ENCODE measurements around the gene RERE.

DNA sequence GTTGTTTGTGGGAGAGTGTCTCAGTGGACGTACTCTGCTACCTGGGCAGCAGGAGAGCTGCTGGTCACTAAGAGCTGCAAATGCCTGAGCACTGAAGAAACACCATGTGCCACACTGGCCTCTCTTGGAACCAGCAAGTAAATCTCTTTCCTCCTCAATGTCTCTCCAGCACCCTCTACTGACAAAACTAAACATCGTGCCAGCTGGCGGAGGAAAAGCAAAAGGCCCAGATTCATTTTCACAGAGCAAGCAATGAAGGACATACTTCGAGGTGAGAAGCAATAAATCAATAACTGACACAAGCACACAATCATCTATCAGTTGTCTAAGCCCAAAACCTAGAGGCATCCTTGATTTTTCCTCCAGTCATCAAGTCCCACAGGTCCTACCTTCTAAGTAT lies 78.1 kb downstream of the RERE start:
- TF ChIP-seq, protein P1, sequence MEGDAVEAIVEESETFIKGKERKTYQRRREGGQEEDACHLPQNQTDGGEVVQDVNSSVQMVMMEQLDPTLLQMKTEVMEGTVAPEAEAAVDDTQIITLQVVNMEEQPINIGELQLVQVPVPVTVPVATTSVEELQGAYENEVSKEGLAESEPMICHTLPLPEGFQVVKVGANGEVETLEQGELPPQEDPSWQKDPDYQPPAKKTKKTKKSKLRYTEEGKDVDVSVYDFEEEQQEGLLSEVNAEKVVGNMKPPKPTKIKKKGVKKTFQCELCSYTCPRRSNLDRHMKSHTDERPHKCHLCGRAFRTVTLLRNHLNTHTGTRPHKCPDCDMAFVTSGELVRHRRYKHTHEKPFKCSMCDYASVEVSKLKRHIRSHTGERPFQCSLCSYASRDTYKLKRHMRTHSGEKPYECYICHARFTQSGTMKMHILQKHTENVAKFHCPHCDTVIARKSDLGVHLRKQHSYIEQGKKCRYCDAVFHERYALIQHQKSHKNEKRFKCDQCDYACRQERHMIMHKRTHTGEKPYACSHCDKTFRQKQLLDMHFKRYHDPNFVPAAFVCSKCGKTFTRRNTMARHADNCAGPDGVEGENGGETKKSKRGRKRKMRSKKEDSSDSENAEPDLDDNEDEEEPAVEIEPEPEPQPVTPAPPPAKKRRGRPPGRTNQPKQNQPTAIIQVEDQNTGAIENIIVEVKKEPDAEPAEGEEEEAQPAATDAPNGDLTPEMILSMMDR (IDR thresholded peaks at IDR 0.05; ENCODE audit: extremely low read depth in 1 of 2, insufficient read depth in 1 of 2, low read depth in 1 of 2, low read length in 2 of 2), result no peak
- no peak for TF ChIP-seq EZH2 (IDR thresholded peaks at IDR 0.05; ENCODE audit: borderline replicate concordance, low read depth, low read length, severe bottlenecking)
